Calu3 (cell line): ENCODE data around the gene REXO1. TPM values are rescaled to one million over a fixed set of nuclear protein-coding genes. Genes with fewer than 3 reads are reported as not detected.

ENCODE experiments used
- BruUV-seq: library from RNA; stranded (reverse); fragments of 400-500 nt; replicated peaks from 2 replicates; lab custom pipeline; 2021; lab: Mats Ljungman, UMichigan
- CTCF ChIA-PET: fragments of 300-600 bp; sonication (Branson Sonifier 250); formaldehyde crosslinking; loops from one replicate; lab custom pipeline; 2022; ENCODE audit warnings: antibody characterized with exemption; lab: Charles Lee
- DNase-seq: peaks from one replicate; pipeline ENCODE4 v3.0.0; 2022
- H3K27ac Mint-ChIP-seq: one replicate; pipeline ENCODE4 v1.8.0; 2022; ENCODE audit warnings: mixed read lengths; ENCODE audit not compliant: unreplicated experiment
- H3K27me3 Mint-ChIP-seq: one replicate; pipeline ENCODE4 v1.8.0; 2022; ENCODE audit warnings: mixed read lengths; ENCODE audit not compliant: unreplicated experiment
- H3K36me3 Mint-ChIP-seq: one replicate; pipeline ENCODE4 v1.8.0; 2022; ENCODE audit warnings: mild to moderate bottlenecking, moderate library complexity, mixed read lengths; ENCODE audit not compliant: insufficient read depth, unreplicated experiment
- H3K4me1 Mint-ChIP-seq: one replicate; pipeline ENCODE4 v1.8.0; 2022; ENCODE audit warnings: mild to moderate bottlenecking, low read depth, mixed read lengths; ENCODE audit not compliant: unreplicated experiment
- H3K4me3 Mint-ChIP-seq: one replicate; pipeline ENCODE4 v1.8.0; 2022; ENCODE audit warnings: mild to moderate bottlenecking, low read depth, moderate library complexity, mixed read lengths; ENCODE audit not compliant: unreplicated experiment
- H3K9me3 Mint-ChIP-seq: one replicate; pipeline ENCODE4 v1.8.0; 2022; ENCODE audit warnings: low read depth, mixed read lengths; ENCODE audit not compliant: unreplicated experiment
- intact Hi-C: fragments of 100-400 bp; cut with micrococcal nuclease; formaldehyde crosslinking; loops from one replicate; pipeline ENCODE4 v1.10.0; 2022; ENCODE audit not compliant: unreplicated experiment
- total RNA-seq: library from RNA; stranded (reverse); gene quantifications from 2 replicates; pipeline ENCODE4 v1.2.3, GENCODE V29; 2022
- TF ChIP-seq, protein P1 (sequence below): fragments of 200-600 bp; IDR thresholded peaks from one replicate; pipeline ENCODE4 v1.8.0; 2022; ENCODE audit warnings: antibody characterized with exemption; ENCODE audit not compliant: unreplicated experiment

The REXO1 gene
- total RNA-seq, 1 experiment from 2014 or later = 34.1 TPM

DNA sequence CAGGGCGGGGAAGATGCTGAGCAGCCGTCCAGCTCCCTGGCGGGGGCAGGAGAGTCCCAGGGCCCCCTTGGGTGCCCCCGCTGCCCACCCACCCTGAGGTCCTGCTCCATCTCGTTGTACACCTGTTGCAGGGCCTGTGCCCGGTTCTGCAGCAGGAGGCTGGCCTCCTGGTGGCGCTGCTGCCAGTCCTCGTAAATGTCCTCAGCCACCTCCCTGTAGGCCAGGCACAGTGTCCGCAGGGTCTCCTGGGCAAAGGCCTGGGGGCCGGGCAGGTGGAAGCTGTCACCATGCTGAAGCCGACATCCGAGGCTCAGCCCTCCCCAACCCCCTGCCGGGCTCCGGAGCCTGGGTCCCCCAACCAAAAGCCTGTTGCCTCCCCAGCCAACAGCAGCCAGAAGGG, 56.4 kb downstream of the REXO1 start:
- Mint-ChIP-seq H3K4me3 (no peak overlapping the region), H3K9me3 (no peaks in the 10 kb centered on the region), H3K4me1 (peaks cover 8% of the 10 kb centered on the region), H3K36me3 (peaks cover 4% of the 10 kb centered on the region), H3K27me3 (no peaks in the 10 kb centered on the region), H3K27ac (no peak overlapping the region)
- intact Hi-C loops = loop anchor here (10.0 kb wide), 1 partner anchor 117 kb away; no protein-coding TSS in a partner anchor
- DNase-seq = no peak
- no TSS peak for BruUV-seq
- CTCF ChIA-PET = interaction anchor here (0.6 kb wide), 2 partner anchors 9 to 225 kb away, joined by 4 read pairs; no protein-coding TSS in a partner anchor
- TF ChIP-seq, protein P1, sequence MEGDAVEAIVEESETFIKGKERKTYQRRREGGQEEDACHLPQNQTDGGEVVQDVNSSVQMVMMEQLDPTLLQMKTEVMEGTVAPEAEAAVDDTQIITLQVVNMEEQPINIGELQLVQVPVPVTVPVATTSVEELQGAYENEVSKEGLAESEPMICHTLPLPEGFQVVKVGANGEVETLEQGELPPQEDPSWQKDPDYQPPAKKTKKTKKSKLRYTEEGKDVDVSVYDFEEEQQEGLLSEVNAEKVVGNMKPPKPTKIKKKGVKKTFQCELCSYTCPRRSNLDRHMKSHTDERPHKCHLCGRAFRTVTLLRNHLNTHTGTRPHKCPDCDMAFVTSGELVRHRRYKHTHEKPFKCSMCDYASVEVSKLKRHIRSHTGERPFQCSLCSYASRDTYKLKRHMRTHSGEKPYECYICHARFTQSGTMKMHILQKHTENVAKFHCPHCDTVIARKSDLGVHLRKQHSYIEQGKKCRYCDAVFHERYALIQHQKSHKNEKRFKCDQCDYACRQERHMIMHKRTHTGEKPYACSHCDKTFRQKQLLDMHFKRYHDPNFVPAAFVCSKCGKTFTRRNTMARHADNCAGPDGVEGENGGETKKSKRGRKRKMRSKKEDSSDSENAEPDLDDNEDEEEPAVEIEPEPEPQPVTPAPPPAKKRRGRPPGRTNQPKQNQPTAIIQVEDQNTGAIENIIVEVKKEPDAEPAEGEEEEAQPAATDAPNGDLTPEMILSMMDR = no peak

DNA sequence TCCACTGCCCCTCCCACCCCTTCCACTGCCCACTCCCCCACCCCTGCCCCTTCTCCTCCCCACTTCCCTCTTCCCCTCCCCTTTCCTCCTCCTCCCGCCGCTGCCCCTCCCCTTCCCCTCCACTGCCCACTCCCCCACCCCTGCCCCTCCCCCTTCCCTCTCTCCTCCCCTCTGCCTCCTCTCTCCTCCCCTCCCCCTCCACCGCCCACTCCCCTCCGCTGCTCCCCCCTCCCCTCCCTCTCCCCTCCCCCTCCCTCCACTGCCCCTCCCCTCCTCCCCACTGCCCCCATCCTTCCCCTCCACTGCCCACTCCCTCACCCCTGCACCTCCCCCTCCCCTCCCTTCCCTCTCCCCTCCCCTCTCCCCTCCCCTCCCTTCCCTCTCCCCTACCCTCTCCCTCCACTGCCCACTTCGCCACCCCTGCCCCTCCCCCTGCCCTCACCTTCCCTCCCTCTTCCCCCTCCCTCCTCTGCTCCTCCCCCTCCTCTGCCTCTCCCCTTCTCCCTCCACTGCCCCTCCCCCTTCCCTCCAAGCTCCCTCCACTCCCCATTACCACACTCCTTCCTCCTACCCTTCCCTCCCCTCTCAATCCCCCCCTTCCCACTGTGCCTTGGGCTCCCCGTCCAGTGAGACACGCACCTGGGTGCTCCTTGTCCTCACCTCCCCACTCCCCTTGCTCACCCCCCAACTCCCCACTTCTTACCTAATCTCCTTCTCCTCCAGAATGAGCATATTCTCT, 58.1 kb downstream of the REXO1 start:
- no peak for DNase-seq
- TF ChIP-seq, protein P1 = no peak
- CTCF ChIA-PET = interaction anchor here (1.4 kb wide), 1 partner anchor 244 kb away, joined by 3 read pairs; no protein-coding TSS in a partner anchor
- H3K27me3 Mint-ChIP-seq = no peaks in the 10 kb centered on the region
- H3K27ac Mint-ChIP-seq = no peak overlapping the region
- no peaks in the 10 kb centered on the region for H3K36me3 Mint-ChIP-seq
- intact Hi-C loops = loop anchor here (10.0 kb wide), 1 partner anchor 115 kb away; no protein-coding TSS in a partner anchor
- H3K9me3 Mint-ChIP-seq = no peaks in the 10 kb centered on the region
- no TSS peak for BruUV-seq
- H3K4me3 Mint-ChIP-seq = no peak overlapping the region
- H3K4me1 Mint-ChIP-seq = no peaks in the 10 kb centered on the region

DNA sequence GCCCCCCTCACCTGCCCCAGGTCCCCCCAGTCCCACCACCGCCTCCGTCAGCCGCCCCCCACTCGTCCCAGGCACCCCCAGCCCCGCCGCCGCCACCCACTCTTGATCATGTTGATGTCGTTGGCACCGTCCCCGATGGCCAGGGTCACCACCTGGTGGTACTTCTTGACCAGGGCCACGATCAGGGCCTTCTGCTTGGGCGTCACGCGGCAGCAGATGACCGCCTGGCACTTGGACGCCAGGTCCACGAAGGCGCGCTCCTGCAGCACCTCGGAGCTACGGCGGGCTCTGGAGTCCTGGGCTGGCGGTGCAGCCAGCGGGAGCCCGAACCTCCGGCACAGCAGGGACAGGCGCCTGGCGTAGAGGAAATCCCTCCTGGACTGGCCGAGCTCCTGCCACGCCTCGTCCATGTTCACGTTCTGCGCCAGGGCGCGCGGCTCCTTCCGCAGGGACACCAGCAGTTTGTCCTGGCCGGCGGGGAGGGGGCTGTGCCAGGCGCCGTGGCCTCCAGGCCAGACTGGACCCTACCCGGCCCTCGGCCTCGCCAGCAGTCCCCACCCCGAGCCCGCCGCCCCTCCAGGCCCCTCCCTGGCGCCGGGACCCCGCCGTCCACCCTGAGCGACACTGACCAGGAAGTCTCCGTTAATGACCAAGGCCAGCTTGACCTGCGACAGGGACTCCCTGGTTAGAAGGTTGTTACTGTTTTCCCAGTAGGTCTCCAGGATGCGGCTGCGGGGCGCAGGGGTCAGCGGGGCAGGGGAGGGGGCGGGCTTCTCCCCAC, 58.8 kb downstream of the REXO1 start:
- Mint-ChIP-seq H3K4me3 (no peak overlapping the region), H3K27me3 (no peaks in the 10 kb centered on the region), H3K27ac (no peak overlapping the region), H3K4me1 (no peaks in the 10 kb centered on the region), H3K36me3 (no peaks in the 10 kb centered on the region), H3K9me3 (no peaks in the 10 kb centered on the region)
- TF ChIP-seq, protein P1 = no peak
- no peak for DNase-seq
- intact Hi-C loops = loop anchor here (10.0 kb wide), 1 partner anchor 115 kb away; no protein-coding TSS in a partner anchor
- CTCF ChIA-PET = interaction anchor here (1.4 kb wide), 1 partner anchor 243 kb away, joined by 3 read pairs; no protein-coding TSS in a partner anchor
- no TSS peak for BruUV-seq

DNA sequence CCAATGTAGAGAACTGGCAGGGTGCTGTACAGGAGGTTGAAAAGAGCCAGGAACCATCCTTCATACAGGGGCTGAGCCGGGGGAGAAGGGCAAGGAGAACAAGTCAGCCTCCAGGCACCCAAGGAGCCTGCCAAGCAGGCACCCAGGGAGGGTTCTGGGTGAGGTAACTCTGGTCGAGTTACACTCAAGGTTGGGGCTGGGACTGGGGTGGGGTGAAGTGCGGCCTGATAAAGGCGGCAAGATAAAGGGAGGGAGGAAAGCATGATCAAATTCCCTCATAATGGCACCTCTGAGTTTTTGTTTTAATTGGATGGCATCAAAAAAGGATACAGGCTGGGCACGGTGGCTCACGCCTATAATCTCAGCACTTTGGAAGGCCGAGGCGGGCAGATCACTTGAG, 61.2 kb downstream of the REXO1 start:
- no peaks in the 10 kb centered on the region for H3K4me1 Mint-ChIP-seq
- CTCF ChIA-PET = no interaction called here
- no TSS peak for BruUV-seq
- TF ChIP-seq, protein P1 = no peak
- H3K27ac Mint-ChIP-seq = no peak overlapping the region
- no peaks in the 10 kb centered on the region for H3K36me3 Mint-ChIP-seq
- intact Hi-C loops = no loop called here
- no peak for DNase-seq
- H3K4me3 Mint-ChIP-seq = no peak overlapping the region
- no peaks in the 10 kb centered on the region for H3K27me3 Mint-ChIP-seq
- no peaks in the 10 kb centered on the region for H3K9me3 Mint-ChIP-seq
